SK-N-SH (cell line): ENCODE data around the gene DNAH11. TPM values are rescaled to one million over a fixed set of nuclear protein-coding genes. Genes with fewer than 3 reads are reported as not detected.

Experiments
- CTCF ChIA-PET: fragments of 300-600, 350-600 bp; formaldehyde crosslinking; extraction: SDS; loops from one replicate; lab custom pipeline; 2021; lab: Yijun Ruan, JAX
- POLR2A ChIA-PET: fragments of 350-600 bp; sonication (Branson Sonifier 250); formaldehyde crosslinking; extraction: SDS; loops from one replicate; lab custom pipeline; 2020; ENCODE audit warnings: antibody characterized with exemption, inconsistent platforms; lab: Yijun Ruan, JAX
- DNase-seq: peaks from one replicate; pipeline ENCODE4 v3.0.0; 2012
- H2AFZ ChIP-seq: fragments of 200-600 bp; sonication (generic); 2 replicates; pipeline ENCODE4 v1.8.1; 2016; ENCODE audit warnings: antibody characterized with exemption, mild to moderate bottlenecking, low read depth
- H3F3A ChIP-seq: fragments of 200-600 bp; sonication (generic); replicated peaks from 2 replicates; pipeline ENCODE3; 2016; ENCODE audit warnings: antibody characterized with exemption, mild to moderate bottlenecking; ENCODE audit not compliant: insufficient read depth
- H3K27ac ChIP-seq, 2 experiments: fragments of 200-500 bp in 1 of 2; fragments of 200-600 bp in 1 of 2; sonication (Bioruptor generic) in 1 of 2; sonication (generic), shearing (Covaris generic) in 1 of 2; 2 replicates each; pipeline versions ENCODE4 v1.5.1 to v1.6.1; 2014 to 2016; ENCODE audit warnings: low read depth in 2 of 2, inconsistent platforms in 1 of 2, low read length in 1 of 2, mild to moderate bottlenecking in 1 of 2, mixed read lengths in 1 of 2
- H3K27me3 ChIP-seq: fragments of 200-600 bp; sonication (generic), shearing (Covaris generic); 2 replicates; pipeline ENCODE4 v1.6.1; 2016; ENCODE audit warnings: mixed run types; ENCODE audit not compliant: insufficient read depth
- H3K36me3 ChIP-seq, 2 experiments: fragments of 200-500 bp in 1 of 2; fragments of 200-600 bp in 1 of 2; sonication (Bioruptor generic) in 1 of 2; sonication (generic) in 1 of 2; replicated peaks in 1 of 2; 2 replicates each; pipeline versions ENCODE3 to v1.5.1; 2014 to 2016; ENCODE audit warnings: low read length in 1 of 2, mild to moderate bottlenecking in 1 of 2; ENCODE audit not compliant: insufficient read depth in 2 of 2, control insufficient read depth in 1 of 2
- H3K4me1 ChIP-seq, 2 experiments: fragments of 200-500 bp in 1 of 2; fragments of 200-600 bp in 1 of 2; sonication (Bioruptor generic) in 1 of 2; sonication (generic), shearing (Covaris generic) in 1 of 2; 2 replicates each; pipeline versions ENCODE4 v1.5.1 to v1.6.1; 2014 to 2016; ENCODE audit warnings: low read depth in 1 of 2, low read length in 1 of 2, mixed run types in 1 of 2; ENCODE audit not compliant: insufficient read depth in 2 of 2, control insufficient read depth in 1 of 2
- H3K4me2 ChIP-seq: fragments of 200-600 bp; sonication (generic), shearing (Covaris generic); 2 replicates; pipeline ENCODE4 v1.6.1; 2017; ENCODE audit warnings: mixed run types
- H3K4me3 ChIP-seq, 2 experiments: fragments of 200-500 bp in 1 of 2; fragments of 200-600 bp in 1 of 2; sonication (Bioruptor generic) in 1 of 2; sonication (generic), shearing (Covaris generic) in 1 of 2; 2 replicates each; pipeline versions ENCODE4 v1.5.1 to v1.8.1; 2014 to 2016; ENCODE audit warnings: low read depth in 2 of 2, inconsistent platforms in 1 of 2, low read length in 1 of 2, mild to moderate bottlenecking in 1 of 2, mixed read lengths in 1 of 2, moderate library complexity in 1 of 2
- H3K79me2 ChIP-seq: fragments of 200-600 bp; sonication (generic); 2 replicates; pipeline ENCODE4 v1.8.1; 2017; ENCODE audit warnings: mild to moderate bottlenecking; ENCODE audit not compliant: insufficient read depth
- H3K9ac ChIP-seq: fragments of 200-600 bp; sonication (generic); 2 replicates; pipeline ENCODE4 v1.6.1; 2017; ENCODE audit warnings: mixed run types
- H3K9me2 ChIP-seq: fragments of 200-600 bp; sonication (generic); 2 replicates; pipeline ENCODE4 v1.6.1; 2017; ENCODE audit warnings: mixed run types
- H3K9me3 ChIP-seq: fragments of 200-600 bp; sonication (generic); 2 replicates; pipeline ENCODE4 v1.6.1; 2017; ENCODE audit warnings: mixed run types, mild to moderate bottlenecking, moderate library complexity
- H4K20me1 ChIP-seq: fragments of 200-600 bp; sonication (generic); 2 replicates; pipeline ENCODE4 v1.6.1; 2017; ENCODE audit warnings: mild to moderate bottlenecking, mixed run types; ENCODE audit not compliant: insufficient read depth
- CHD2 ChIP-seq: fragments of 150-350 bp; IDR thresholded peaks from 2 replicates; pipeline ENCODE4 v1.6.1; 2018; ENCODE audit warnings: low read length; ENCODE audit not compliant: partially characterized antibody
- EZH2phosphoT487 ChIP-seq: fragments of 200-600 bp; sonication (generic); IDR thresholded peaks from 2 replicates; pipeline ENCODE4 v1.6.1; 2017; ENCODE audit warnings: low read depth, mixed run types, mild to moderate bottlenecking, antibody characterized with exemption, moderate library complexity, borderline replicate concordance
- FOSL2 ChIP-seq: IDR thresholded peaks from 2 replicates; pipeline ENCODE4 v1.4.0; 2012; ENCODE audit warnings: low read depth, mild to moderate bottlenecking, moderate library complexity, borderline replicate concordance
- GABPA ChIP-seq: IDR thresholded peaks from 2 replicates; pipeline ENCODE4 v1.4.0; 2012; ENCODE audit warnings: low read depth, mild to moderate bottlenecking
- MEF2A ChIP-seq: IDR thresholded peaks from 2 replicates; pipeline ENCODE4 v1.4.0; 2012; ENCODE audit warnings: low read depth, borderline replicate concordance
- NRF1 ChIP-seq: IDR thresholded peaks from 2 replicates; pipeline ENCODE4 v1.6.1; 2012; ENCODE audit warnings: low read depth, mild to moderate bottlenecking, low read length
- PBX3 ChIP-seq: IDR thresholded peaks from 2 replicates; pipeline ENCODE4; 2012
- RAD21 ChIP-seq: IDR thresholded peaks from 2 replicates; pipeline ENCODE4 v1.6.1; 2012; ENCODE audit warnings: mild to moderate bottlenecking, low read length
- REST ChIP-seq: IDR thresholded peaks from 2 replicates; pipeline ENCODE4 v1.6.1; 2012; ENCODE audit warnings: mild to moderate bottlenecking, low read depth, low read length, moderate library complexity
- RXRA ChIP-seq: IDR thresholded peaks from 2 replicates; pipeline ENCODE4 v1.4.0; 2012; ENCODE audit warnings: low read depth, mild to moderate bottlenecking, borderline replicate concordance
- ZBTB33 ChIP-seq: IDR thresholded peaks from 2 replicates; pipeline ENCODE4 v1.4.0; 2012; ENCODE audit warnings: low read depth, borderline replicate concordance
- WGBS: methylation state at CpG from one replicate; pipeline ENCODE4 v1.1.6; 2017; ENCODE audit warnings: low lambda C conversion rate; 5-methylcytosine and 5-hydroxymethylcytosine counted together
- polyA plus RNA-seq, 3 experiments: library from polyadenylated mRNA; depleted of rRNA; stranded (reverse); fragments of >200 nt; gene quantifications; 2 replicates each; pipeline ENCODE4 v1.2.3, GENCODE V29; 2012

Gene DNAH11
- polyA plus RNA-seq, 1 of the 3 experiments (the other 2 are of a cell fraction), result 0.77 TPM

- H3K4me1 ChIP-seq, result no peaks in the 10 kb centered on the region
- CTCF ChIA-PET, result interaction anchor here (0.9 kb wide), 1 partner anchor 396 kb away, joined by 4 read pairs; no protein-coding TSS in a partner anchor
- H3K4me3 ChIP-seq, result no peak overlapping the region
- H3K9me2 ChIP-seq, result no peaks in the 10 kb centered on the region
- H3F3A ChIP-seq, result no peaks in the 10 kb centered on the region
- TF ChIP-seq CHD2 (no peak), MEF2A (no peak), EZH2phosphoT487 (no peak), NRF1 (no peak), RAD21 (no peak), FOSL2 (no peak), PBX3 (no peak), ZBTB33 (no peak), RXRA (no peak), GABPA (no peak), REST (no peak)
- H3K36me3 ChIP-seq, result no peaks in the 10 kb centered on the region
- H4K20me1 ChIP-seq, result no peaks in the 10 kb centered on the region
- no peak overlapping the region for H3K4me2 ChIP-seq
- no peak overlapping the region for H2AFZ ChIP-seq
- WGBS, result 3% methylated on average over 3 of the region's 3 CpGs
- no peaks in the 10 kb centered on the region for H3K79me2 ChIP-seq
- H3K9me3 ChIP-seq, result no peaks in the 10 kb centered on the region
- no peak for DNase-seq
- H3K27me3 ChIP-seq, result peaks cover 5% of the 10 kb centered on the region; the same call in 1 of the 2 replicates
- POLR2A ChIA-PET, result no interaction called here
- H3K9ac ChIP-seq, result no peak overlapping the region
- H3K27ac ChIP-seq, result no peak overlapping the region
These were observed 62.3 kb downstream of the DNAH11 start for GRCh38 chr7:21605008-21605585.
